ENCODE measurements around the gene CD46. TPM values are rescaled to one million over a fixed set of nuclear protein-coding genes. Genes with fewer than 3 reads are reported as not detected.

Gene CD46
- polyA plus RNA-seq, 2 donors, result 79.6 to 154 TPM

GRCh38 chr1:207823880-207824566 is 72.2 kb downstream of the CD46 start:
- Histone ChIP-seq H3K36me3 (ENCODE audit: control insufficient read depth in 2 of 2, insufficient read depth in 2 of 2, low read length in 1 of 2) (peaks cover 0 to 3% of the 10 kb centered on the region in 2 donors), H3K9me3 (ENCODE audit: control insufficient read depth in 2 of 2, insufficient read depth in 1 of 2, low read depth in 1 of 2, low read length in 1 of 2) (no peaks in the 10 kb centered on the region), H3K4me1 (ENCODE audit: control insufficient read depth in 2 of 2, insufficient read depth in 2 of 2, low read length in 1 of 2) (peaks cover 12 to 27% of the 10 kb centered on the region in 2 donors), H3K4me3 (ENCODE audit: low read depth in 1 of 2, low read length in 2 of 2) (peak overlapping the region; percentile 46 to 64), H3K27ac (ENCODE audit: low read depth in 2 of 2, low read length in 1 of 2) (peak overlapping the region; percentile 95 to 98), H3K27me3 (ENCODE audit: control insufficient read depth in 1 of 2, insufficient read depth in 2 of 2, low read length in 2 of 2) (no peaks in the 10 kb centered on the region)
- WGBS, 2 donors, result 6 to 13% methylated on average over 9 of the region's 9 CpGs

GRCh38 chr1:207824691-207825408 is 73.0 kb downstream of the CD46 start:
- no peak overlapping the region for H3K4me3 ChIP-seq (ENCODE audit: low read depth in 1 of 2, low read length in 2 of 2)
- peaks cover 0 to 3% of the 10 kb centered on the region in 2 donors for H3K36me3 ChIP-seq (ENCODE audit: control insufficient read depth in 2 of 2, insufficient read depth in 2 of 2, low read length in 1 of 2)
- H3K27me3 ChIP-seq (ENCODE audit: control insufficient read depth in 1 of 2, insufficient read depth in 2 of 2, low read length in 2 of 2), result no peaks in the 10 kb centered on the region
- no peaks in the 10 kb centered on the region for H3K9me3 ChIP-seq (ENCODE audit: control insufficient read depth in 2 of 2, insufficient read depth in 1 of 2, low read depth in 1 of 2, low read length in 1 of 2)
- peak overlapping the region; percentile 95 to 98 for H3K27ac ChIP-seq (ENCODE audit: low read depth in 2 of 2, low read length in 1 of 2)
- H3K4me1 ChIP-seq (ENCODE audit: control insufficient read depth in 2 of 2, insufficient read depth in 2 of 2, low read length in 1 of 2), result peaks cover 12 to 23% of the 10 kb centered on the region in 2 donors
- WGBS, 2 donors, result 78 to 81% methylated on average over 6 of the region's 6 CpGs

GRCh38 chr1:207825409-207825695 is 73.5 kb downstream of the CD46 start:
- Histone ChIP-seq H3K27ac (ENCODE audit: low read depth in 2 of 2, low read length in 1 of 2) (peak overlapping the region; percentile 95 to 98), H3K4me3 (ENCODE audit: low read depth in 1 of 2, low read length in 2 of 2) (peak overlapping the region in 1 of 2 donors; percentile 30), H3K36me3 (ENCODE audit: control insufficient read depth in 2 of 2, insufficient read depth in 2 of 2, low read length in 1 of 2) (peaks cover 0 to 3% of the 10 kb centered on the region in 2 donors), H3K27me3 (ENCODE audit: control insufficient read depth in 1 of 2, insufficient read depth in 2 of 2, low read length in 2 of 2) (no peaks in the 10 kb centered on the region), H3K9me3 (ENCODE audit: control insufficient read depth in 2 of 2, insufficient read depth in 1 of 2, low read depth in 1 of 2, low read length in 1 of 2) (no peaks in the 10 kb centered on the region), H3K4me1 (ENCODE audit: control insufficient read depth in 2 of 2, insufficient read depth in 2 of 2, low read length in 1 of 2) (peaks cover 12 to 23% of the 10 kb centered on the region in 2 donors)
- 67 to 73% methylated on average over 2 of the region's 2 CpGs for whole genome bisulfite sequencing, 2 donors

GRCh38 chr1:207825719-207826556 is 74.1 kb downstream of the CD46 start:
- Histone ChIP-seq H3K27me3 (ENCODE audit: control insufficient read depth in 1 of 2, insufficient read depth in 2 of 2, low read length in 2 of 2) (no peaks in the 10 kb centered on the region), H3K36me3 (ENCODE audit: control insufficient read depth in 2 of 2, insufficient read depth in 2 of 2, low read length in 1 of 2) (peaks cover 0 to 3% of the 10 kb centered on the region in 2 donors), H3K4me1 (ENCODE audit: control insufficient read depth in 2 of 2, insufficient read depth in 2 of 2, low read length in 1 of 2) (peaks cover 10 to 28% of the 10 kb centered on the region in 2 donors), H3K27ac (ENCODE audit: low read depth in 2 of 2, low read length in 1 of 2) (peak overlapping the region; percentile 95 to 98), H3K4me3 (ENCODE audit: low read depth in 1 of 2, low read length in 2 of 2) (peak overlapping the region in 1 of 2 donors; percentile 30), H3K9me3 (ENCODE audit: control insufficient read depth in 2 of 2, insufficient read depth in 1 of 2, low read depth in 1 of 2, low read length in 1 of 2) (no peaks in the 10 kb centered on the region)
- WGBS, 2 donors, result 35 to 38% methylated on average over 18 of the region's 18 CpGs

- H3K27me3 ChIP-seq (ENCODE audit: control insufficient read depth in 1 of 2, insufficient read depth in 2 of 2, low read length in 2 of 2), result no peaks in the 10 kb centered on the region
- H3K4me3 ChIP-seq (ENCODE audit: low read depth in 1 of 2, low read length in 2 of 2), result peak overlapping the region in 1 of 2 donors; percentile 14
- H3K27ac ChIP-seq (ENCODE audit: low read depth in 2 of 2, low read length in 1 of 2), result peak overlapping the region; percentile 95 to 98
- no peaks in the 10 kb centered on the region for H3K9me3 ChIP-seq (ENCODE audit: control insufficient read depth in 2 of 2, insufficient read depth in 1 of 2, low read depth in 1 of 2, low read length in 1 of 2)
- no peaks in the 10 kb centered on the region for H3K36me3 ChIP-seq (ENCODE audit: control insufficient read depth in 2 of 2, insufficient read depth in 2 of 2, low read length in 1 of 2)
- H3K4me1 ChIP-seq (ENCODE audit: control insufficient read depth in 2 of 2, insufficient read depth in 2 of 2, low read length in 1 of 2), result peaks cover 8 to 32% of the 10 kb centered on the region in 2 donors
- WGBS, 2 donors, result 25 to 28% methylated on average over 18 of the region's 18 CpGs
Observed at GRCh38 chr1:207826557-207827487, 75.0 kb downstream of the CD46 start.

GRCh38 chr1:207827488-207827830 is 75.6 kb downstream of the CD46 start:
- no peaks in the 10 kb centered on the region for H3K27me3 ChIP-seq (ENCODE audit: control insufficient read depth in 1 of 2, insufficient read depth in 2 of 2, low read length in 2 of 2)
- H3K27ac ChIP-seq (ENCODE audit: low read depth in 2 of 2, low read length in 1 of 2), result peak overlapping the region; percentile 89 to 95
- H3K9me3 ChIP-seq (ENCODE audit: control insufficient read depth in 2 of 2, insufficient read depth in 1 of 2, low read depth in 1 of 2, low read length in 1 of 2), result no peaks in the 10 kb centered on the region
- no peaks in the 10 kb centered on the region for H3K36me3 ChIP-seq (ENCODE audit: control insufficient read depth in 2 of 2, insufficient read depth in 2 of 2, low read length in 1 of 2)
- 83 to 86% methylated on average over 2 of the region's 2 CpGs for WGBS, 2 donors
- no peak overlapping the region for H3K4me3 ChIP-seq (ENCODE audit: low read depth in 1 of 2, low read length in 2 of 2)
- H3K4me1 ChIP-seq (ENCODE audit: control insufficient read depth in 2 of 2, insufficient read depth in 2 of 2, low read length in 1 of 2), result peaks cover 11 to 32% of the 10 kb centered on the region in 2 donors

- peaks cover 11 to 28% of the 10 kb centered on the region in 2 donors for H3K4me1 ChIP-seq (ENCODE audit: control insufficient read depth in 2 of 2, insufficient read depth in 2 of 2, low read length in 1 of 2)
- no peaks in the 10 kb centered on the region for H3K27me3 ChIP-seq (ENCODE audit: control insufficient read depth in 1 of 2, insufficient read depth in 2 of 2, low read length in 2 of 2)
- 72 to 79% methylated on average over 5 of the region's 5 CpGs for WGBS, 2 donors
- no peaks in the 10 kb centered on the region for H3K36me3 ChIP-seq (ENCODE audit: control insufficient read depth in 2 of 2, insufficient read depth in 2 of 2, low read length in 1 of 2)
- no peak overlapping the region for H3K4me3 ChIP-seq (ENCODE audit: low read depth in 1 of 2, low read length in 2 of 2)
- peak overlapping the region; percentile 3 to 57 for H3K27ac ChIP-seq (ENCODE audit: low read depth in 2 of 2, low read length in 1 of 2)
- H3K9me3 ChIP-seq (ENCODE audit: control insufficient read depth in 2 of 2, insufficient read depth in 1 of 2, low read depth in 1 of 2, low read length in 1 of 2), result no peaks in the 10 kb centered on the region
Observed at GRCh38 chr1:207828046-207828445, 76.2 kb downstream of the CD46 start.

- H3K9me3 ChIP-seq (ENCODE audit: control insufficient read depth in 2 of 2, insufficient read depth in 1 of 2, low read depth in 1 of 2, low read length in 1 of 2), result no peaks in the 10 kb centered on the region
- peaks cover 11 to 28% of the 10 kb centered on the region in 2 donors for H3K4me1 ChIP-seq (ENCODE audit: control insufficient read depth in 2 of 2, insufficient read depth in 2 of 2, low read length in 1 of 2)
- no peak overlapping the region for H3K4me3 ChIP-seq (ENCODE audit: low read depth in 1 of 2, low read length in 2 of 2)
- no peaks in the 10 kb centered on the region for H3K27me3 ChIP-seq (ENCODE audit: control insufficient read depth in 1 of 2, insufficient read depth in 2 of 2, low read length in 2 of 2)
- peak overlapping the region; percentile 3 to 57 for H3K27ac ChIP-seq (ENCODE audit: low read depth in 2 of 2, low read length in 1 of 2)
- no peaks in the 10 kb centered on the region for H3K36me3 ChIP-seq (ENCODE audit: control insufficient read depth in 2 of 2, insufficient read depth in 2 of 2, low read length in 1 of 2)
- WGBS, 2 donors, result 51 to 53% methylated on average over 2 of the region's 2 CpGs
Observed at GRCh38 chr1:207828485-207829158, 76.8 kb downstream of the CD46 start.
